Liver (tissue), 9 donors: ENCODE data around the gene INTS1. TPM values are rescaled to one million over a fixed set of nuclear protein-coding genes. Genes with fewer than 3 reads are reported as not detected.

Experiments used
- DNase-seq: peaks from one replicate; pipeline ENCODE4 v3.0.0-alpha.2; 2017; ENCODE audit warnings: low spot score
- H3K27ac ChIP-seq, 2 donors: one replicate each; pipeline ENCODE4 v1.7.0; 2013; ENCODE audit warnings: inconsistent platforms in 2 of 2, low read length in 2 of 2, control low read depth in 1 of 2, low read depth in 1 of 2, mild to moderate bottlenecking in 1 of 2
- H3K27me3 ChIP-seq, 4 donors: one replicate each; pipeline versions ENCODE4 v1.6.1 to v1.7.0; 2013; ENCODE audit warnings: low read length in 3 of 4, inconsistent platforms in 1 of 4, mild to moderate bottlenecking in 1 of 4, moderate library complexity in 1 of 4; ENCODE audit not compliant: control insufficient read depth in 4 of 4, insufficient read depth in 4 of 4
- H3K36me3 ChIP-seq, 4 donors: one replicate each; pipeline versions ENCODE4 v1.6.1 to v1.7.0; 2013; ENCODE audit warnings: low read length in 3 of 4, mild to moderate bottlenecking in 3 of 4, low read depth in 1 of 4, moderate library complexity in 1 of 4; ENCODE audit not compliant: control insufficient read depth in 4 of 4, insufficient read depth in 3 of 4
- H3K4me1 ChIP-seq, 4 donors: one replicate each; pipeline versions ENCODE4 v1.6.1 to v1.7.0; 2013; ENCODE audit warnings: low read length in 3 of 4, mild to moderate bottlenecking in 3 of 4, moderate library complexity in 1 of 4; ENCODE audit not compliant: control insufficient read depth in 4 of 4, insufficient read depth in 4 of 4
- H3K4me3 ChIP-seq, 3 donors: one replicate each; pipeline versions ENCODE4 v1.6.1 to v1.7.0; 2013; ENCODE audit warnings: low read length in 3 of 3, control low read depth in 1 of 3, low read depth in 1 of 3, mild to moderate bottlenecking in 1 of 3
- H3K9ac ChIP-seq, 2 donors: one replicate each; pipeline ENCODE4 v1.7.0; 2013; ENCODE audit warnings: low read length in 2 of 2, mild to moderate bottlenecking in 2 of 2, moderate library complexity in 2 of 2, control low read depth in 1 of 2, low read depth in 1 of 2
- H3K9me3 ChIP-seq, 4 donors: one replicate each; pipeline versions ENCODE4 v1.6.1 to v1.7.0; 2013; ENCODE audit warnings: low read length in 3 of 4; ENCODE audit not compliant: control insufficient read depth in 4 of 4
- ATF3 ChIP-seq: IDR thresholded peaks from 2 replicates; pipeline ENCODE4 v1.6.1; 2016; ENCODE audit warnings: antibody characterized with exemption
- FOXA1 ChIP-seq: IDR thresholded peaks from 2 replicates; pipeline ENCODE4 v1.6.1; 2016; ENCODE audit warnings: antibody characterized with exemption
- FOXA2 ChIP-seq: IDR thresholded peaks from 2 replicates; pipeline ENCODE4 v1.6.1; 2016; ENCODE audit warnings: antibody characterized with exemption
- GABPA ChIP-seq, 2 donors: IDR thresholded peaks in 1 of 2; conservative IDR thresholded peaks in 1 of 2; 2 replicates each; pipeline ENCODE4 v1.6.1; 2016; ENCODE audit warnings: antibody characterized with exemption in 2 of 2, mild to moderate bottlenecking in 1 of 2, moderate library complexity in 1 of 2
- HNF4A ChIP-seq, 2 donors: conservative IDR thresholded peaks; 2 replicates each; pipeline ENCODE4 v1.6.1; 2016; ENCODE audit warnings: antibody characterized with exemption in 2 of 2, mild to moderate bottlenecking in 2 of 2
- HNF4G ChIP-seq: IDR thresholded peaks from 2 replicates; pipeline ENCODE4 v1.6.1; 2016; ENCODE audit warnings: antibody characterized with exemption
- JUND ChIP-seq, 2 donors: IDR thresholded peaks; 2 replicates each; pipeline ENCODE4 v1.6.1; 2016; ENCODE audit warnings: antibody characterized with exemption in 2 of 2
- NR2F2 ChIP-seq: IDR thresholded peaks from 2 replicates; pipeline ENCODE4 v1.6.1; 2016; ENCODE audit warnings: antibody characterized with exemption
- RAD21 ChIP-seq, 2 donors: IDR thresholded peaks; 2 replicates each; pipeline ENCODE4 v1.6.1; 2016; ENCODE audit warnings: antibody characterized with exemption in 2 of 2, mild to moderate bottlenecking in 2 of 2
- RXRA ChIP-seq, 2 donors: IDR thresholded peaks; 2 replicates each; pipeline ENCODE4 v1.6.1; 2017 to 2018; ENCODE audit warnings: antibody characterized with exemption in 2 of 2, mild to moderate bottlenecking in 1 of 2
- SP1 ChIP-seq: IDR thresholded peaks from 2 replicates; pipeline ENCODE4 v1.6.1; 2018; ENCODE audit warnings: antibody characterized with exemption, mild to moderate bottlenecking
- TAF1 ChIP-seq: conservative IDR thresholded peaks from 2 replicates; pipeline ENCODE4 v1.6.1; 2016; ENCODE audit warnings: antibody characterized with exemption, mild to moderate bottlenecking
- WGBS: extraction: QIAGEN DNeasy Blood & Tissue Kit; methylation state at CpG from one replicate; pipeline ENCODE4 v1.1.7; 2013; 5-methylcytosine and 5-hydroxymethylcytosine counted together
- polyA plus RNA-seq, 2 donors: library from polyadenylated mRNA; stranded (reverse) in 1 of 2; unstranded in 1 of 2; fragments of 200-250 nt in 1 of 2; fragments of >200 nt in 1 of 2; fragmentation: Nextera tagmentation in 1 of 2; extraction: Ambion mirVana in 1 of 2; gene quantifications; one replicate each; pipeline versions ENCODE4 v1.2.1 to v1.2.3, GENCODE V29; 2013 to 2015
- total RNA-seq, 2 donors: library from RNA; depleted of rRNA; stranded (reverse); fragments of >200 nt; gene quantifications; one replicate each; pipeline ENCODE4 v1.2.3, GENCODE V29; 2014
- TF ChIP-seq, protein P1 (sequence below): IDR thresholded peaks from 2 replicates; pipeline ENCODE4 v1.6.1; 2016; ENCODE audit warnings: antibody characterized with exemption, mild to moderate bottlenecking
- TF ChIP-seq, protein P2 (sequence below): IDR thresholded peaks from 2 replicates; pipeline ENCODE4 v1.6.1; 2016; ENCODE audit warnings: antibody characterized with exemption
- TF ChIP-seq, protein P3 (sequence below): IDR thresholded peaks from 2 replicates; pipeline ENCODE4 v1.6.1; 2016; ENCODE audit warnings: antibody characterized with exemption
- donor health status: healthy.
- donor health status: healthy.
- donor health status: healthy.
- donor health status: healthy.
- donor health status: healthy.

Gene INTS1
- total and polyA plus RNA-seq, 4 donors = 14.6 to 37.9 (median 30.7) TPM

DNA sequence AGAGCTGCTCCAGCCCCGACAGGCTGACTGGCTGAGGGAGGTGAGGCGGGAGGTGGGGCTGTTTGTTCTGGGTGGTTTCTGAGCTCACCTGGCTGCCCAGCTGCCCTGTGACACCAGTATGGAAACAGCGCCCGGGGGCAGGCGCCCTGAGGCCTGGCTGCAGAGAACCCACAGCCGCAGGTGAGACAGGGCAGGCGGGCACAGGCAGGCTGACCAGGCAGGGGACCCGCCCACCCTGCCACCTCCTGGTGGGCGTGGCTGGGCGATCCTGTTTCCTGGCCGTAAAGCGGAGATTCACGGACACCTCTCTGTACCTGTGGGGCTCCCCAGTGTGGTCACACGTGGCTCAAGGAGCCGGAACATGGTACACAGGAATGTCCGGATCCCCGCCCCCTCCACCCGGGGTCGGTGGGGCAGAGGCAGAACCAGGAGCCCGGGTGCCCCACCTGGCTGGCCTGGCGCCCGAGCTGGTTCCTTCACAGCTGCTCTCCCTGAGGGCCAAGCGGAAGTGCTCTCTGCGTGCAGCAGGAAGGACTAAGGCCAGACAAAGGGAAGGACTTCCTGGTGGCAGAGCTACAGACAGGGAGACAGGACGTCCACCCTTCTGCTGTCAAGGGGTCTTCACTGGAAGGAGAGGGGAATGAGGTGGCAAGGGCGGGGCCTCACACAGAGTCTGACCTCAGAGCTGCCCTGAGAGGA, 48.8 kb downstream of the INTS1 start:
- WGBS = 30% methylated on average over 26 of the region's 26 CpGs
- Histone ChIP-seq H3K9ac (peak overlapping the region in 1 of 2 donors; percentile 16), H3K27ac (peak overlapping the region; percentile 48 to 51), H3K4me3 (no peak overlapping the region), H3K27me3 (no peaks in the 10 kb centered on the region), H3K4me1 (peaks cover 13 to 49% (median 30%) of the 10 kb centered on the region in 4 donors), H3K9me3 (no peaks in the 10 kb centered on the region), H3K36me3 (no peaks in the 10 kb centered on the region)
- peak; percentile 56 for DNase-seq
- TF ChIP-seq HNF4G (no peak), GABPA (IDR thresholded peaks at IDR 0.05 in 1 of 2, conservative IDR thresholded peaks at IDR 0.05 in 1 of 2) (no peak), JUND (IDR thresholded peaks at IDR 0.05) (no peak), SP1 (peak; percentile 40), FOXA1 (no peak), FOXA2 (no peak), TAF1 (no peak), HNF4A (conservative IDR thresholded peaks at IDR 0.05) (peak in 1 of 2 donors; percentile 8)
- TF ChIP-seq, protein P1, sequence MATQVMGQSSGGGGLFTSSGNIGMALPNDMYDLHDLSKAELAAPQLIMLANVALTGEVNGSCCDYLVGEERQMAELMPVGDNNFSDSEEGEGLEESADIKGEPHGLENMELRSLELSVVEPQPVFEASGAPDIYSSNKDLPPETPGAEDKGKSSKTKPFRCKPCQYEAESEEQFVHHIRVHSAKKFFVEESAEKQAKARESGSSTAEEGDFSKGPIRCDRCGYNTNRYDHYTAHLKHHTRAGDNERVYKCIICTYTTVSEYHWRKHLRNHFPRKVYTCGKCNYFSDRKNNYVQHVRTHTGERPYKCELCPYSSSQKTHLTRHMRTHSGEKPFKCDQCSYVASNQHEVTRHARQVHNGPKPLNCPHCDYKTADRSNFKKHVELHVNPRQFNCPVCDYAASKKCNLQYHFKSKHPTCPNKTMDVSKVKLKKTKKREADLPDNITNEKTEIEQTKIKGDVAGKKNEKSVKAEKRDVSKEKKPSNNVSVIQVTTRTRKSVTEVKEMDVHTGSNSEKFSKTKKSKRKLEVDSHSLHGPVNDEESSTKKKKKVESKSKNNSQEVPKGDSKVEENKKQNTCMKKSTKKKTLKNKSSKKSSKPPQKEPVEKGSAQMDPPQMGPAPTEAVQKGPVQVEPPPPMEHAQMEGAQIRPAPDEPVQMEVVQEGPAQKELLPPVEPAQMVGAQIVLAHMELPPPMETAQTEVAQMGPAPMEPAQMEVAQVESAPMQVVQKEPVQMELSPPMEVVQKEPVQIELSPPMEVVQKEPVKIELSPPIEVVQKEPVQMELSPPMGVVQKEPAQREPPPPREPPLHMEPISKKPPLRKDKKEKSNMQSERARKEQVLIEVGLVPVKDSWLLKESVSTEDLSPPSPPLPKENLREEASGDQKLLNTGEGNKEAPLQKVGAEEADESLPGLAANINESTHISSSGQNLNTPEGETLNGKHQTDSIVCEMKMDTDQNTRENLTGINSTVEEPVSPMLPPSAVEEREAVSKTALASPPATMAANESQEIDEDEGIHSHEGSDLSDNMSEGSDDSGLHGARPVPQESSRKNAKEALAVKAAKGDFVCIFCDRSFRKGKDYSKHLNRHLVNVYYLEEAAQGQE = no peak

GRCh38 chr7:1454542-1454941, 49.6 kb downstream of the INTS1 start:
- WGBS = 70% methylated on average over 14 of the region's 14 CpGs
- Histone ChIP-seq H3K4me3 (no peak overlapping the region), H3K9me3 (no peaks in the 10 kb centered on the region), H3K9ac (no peak overlapping the region), H3K27me3 (no peaks in the 10 kb centered on the region), H3K4me1 (peaks cover 12 to 43% (median 24%) of the 10 kb centered on the region in 4 donors), H3K36me3 (no peaks in the 10 kb centered on the region), H3K27ac (peak overlapping the region; percentile 48 to 51)
- TF ChIP-seq NR2F2 = peak; percentile 78
- TF ChIP-seq, protein P2, sequence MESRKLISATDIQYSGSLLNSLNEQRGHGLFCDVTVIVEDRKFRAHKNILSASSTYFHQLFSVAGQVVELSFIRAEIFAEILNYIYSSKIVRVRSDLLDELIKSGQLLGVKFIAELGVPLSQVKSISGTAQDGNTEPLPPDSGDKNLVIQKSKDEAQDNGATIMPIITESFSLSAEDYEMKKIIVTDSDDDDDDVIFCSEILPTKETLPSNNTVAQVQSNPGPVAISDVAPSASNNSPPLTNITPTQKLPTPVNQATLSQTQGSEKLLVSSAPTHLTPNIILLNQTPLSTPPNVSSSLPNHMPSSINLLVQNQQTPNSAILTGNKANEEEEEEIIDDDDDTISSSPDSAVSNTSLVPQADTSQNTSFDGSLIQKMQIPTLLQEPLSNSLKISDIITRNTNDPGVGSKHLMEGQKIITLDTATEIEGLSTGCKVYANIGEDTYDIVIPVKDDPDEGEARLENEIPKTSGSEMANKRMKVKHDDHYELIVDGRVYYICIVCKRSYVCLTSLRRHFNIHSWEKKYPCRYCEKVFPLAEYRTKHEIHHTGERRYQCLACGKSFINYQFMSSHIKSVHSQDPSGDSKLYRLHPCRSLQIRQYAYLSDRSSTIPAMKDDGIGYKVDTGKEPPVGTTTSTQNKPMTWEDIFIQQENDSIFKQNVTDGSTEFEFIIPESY = no peak
- TF ChIP-seq RAD21 (IDR thresholded peaks at IDR 0.05) = no peak
- TF ChIP-seq, protein P3, sequence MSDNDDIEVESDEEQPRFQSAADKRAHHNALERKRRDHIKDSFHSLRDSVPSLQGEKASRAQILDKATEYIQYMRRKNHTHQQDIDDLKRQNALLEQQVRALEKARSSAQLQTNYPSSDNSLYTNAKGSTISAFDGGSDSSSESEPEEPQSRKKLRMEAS = no peak
- TF ChIP-seq ATF3 = no peak
- TF ChIP-seq SP1 = no peak
- TF ChIP-seq RXRA (IDR thresholded peaks at IDR 0.05) = no peak
- DNase-seq = no peak
